Progenitor cell of endocrine pancreas (in vitro differentiated cells): ENCODE measurements around the gene ZNF33A. TPM values are rescaled to one million over a fixed set of nuclear protein-coding genes. Genes with fewer than 3 reads are reported as not detected.
A peak's percentile ranks its signal among the peaks of the same experiment; 100 is the strongest.

ENCODE experiments used
- DNase-seq: peaks from one replicate; pipeline ENCODE4 v3.0.0; 2021; ENCODE audit warnings: low spot score; ENCODE audit not compliant: unreplicated experiment
- H3K27ac Mint-ChIP-seq: 2 replicates; pipeline ENCODE4 v1.8.0; 2021; ENCODE audit warnings: mild to moderate bottlenecking, moderate library complexity, mixed read lengths
- H3K27me3 Mint-ChIP-seq: 2 replicates; pipeline ENCODE4 v1.8.0; 2021; ENCODE audit warnings: mixed read lengths
- H3K36me3 Mint-ChIP-seq: 2 replicates; pipeline ENCODE4 v1.8.0; 2022; ENCODE audit warnings: mixed read lengths; ENCODE audit not compliant: insufficient read depth
- H3K4me1 Mint-ChIP-seq: 2 replicates; pipeline ENCODE4 v1.8.0; 2021; ENCODE audit warnings: low read depth, mixed read lengths
- H3K4me3 Mint-ChIP-seq: 2 replicates; pipeline ENCODE4 v1.8.0; 2021; ENCODE audit warnings: low read depth, mild to moderate bottlenecking, moderate library complexity, mixed read lengths
- H3K9me3 Mint-ChIP-seq: 2 replicates; pipeline ENCODE4 v1.8.0; 2021; ENCODE audit warnings: low read depth, mixed read lengths
- CTCF ChIP-seq: fragments of 200-600 bp; sonication (generic); IDR thresholded peaks from one replicate; pipeline ENCODE4 v1.5.0; 2021; ENCODE audit warnings: antibody characterized with exemption, mild to moderate bottlenecking; ENCODE audit not compliant: unreplicated experiment
- total RNA-seq: library from RNA; stranded (reverse); gene quantifications from 2 replicates; pipeline ENCODE4 v1.2.1, GENCODE V29; 2021

Gene ZNF33A
- total RNA-seq, 1 donor from 2014 or later = 54.8 TPM

- Mint-ChIP-seq H3K9me3 (peaks cover 32% of the 10 kb centered on the region), H3K4me1 (peaks cover 8% of the 10 kb centered on the region), H3K4me3 (peak overlapping the region; percentile 79), H3K36me3 (peaks cover 50% of the 10 kb centered on the region), H3K27ac (peak overlapping the region; percentile 96), H3K27me3 (no peaks in the 10 kb centered on the region)
- no peak for DNase-seq
- TF ChIP-seq CTCF = no peak
Measured at GRCh38 chr10:38094927-38095574, 84.6 kb downstream of the ZNF33A start.

GRCh38 chr10:38102880-38103279 lies 92.4 kb downstream of the ZNF33A start:
- Mint-ChIP-seq H3K9me3 (peaks cover 78% of the 10 kb centered on the region), H3K27ac (no peak overlapping the region), H3K4me3 (no peak overlapping the region), H3K36me3 (peaks cover 95% of the 10 kb centered on the region), H3K27me3 (no peaks in the 10 kb centered on the region), H3K4me1 (no peaks in the 10 kb centered on the region)
- DNase-seq = no peak
- TF ChIP-seq CTCF = no peak

GRCh38 chr10:38103756-38104155 lies 93.3 kb downstream of the ZNF33A start:
- Mint-ChIP-seq H3K9me3 (peaks cover 78% of the 10 kb centered on the region), H3K36me3 (peaks cover 94% of the 10 kb centered on the region), H3K4me1 (no peaks in the 10 kb centered on the region), H3K27ac (no peak overlapping the region), H3K4me3 (no peak overlapping the region), H3K27me3 (no peaks in the 10 kb centered on the region)
- TF ChIP-seq CTCF = no peak
- DNase-seq = no peak

GRCh38 chr10:38112159-38112558 lies 101.7 kb downstream of the ZNF33A start:
- Mint-ChIP-seq H3K27me3 (no peaks in the 10 kb centered on the region), H3K9me3 (peaks cover 65% of the 10 kb centered on the region), H3K27ac (no peak overlapping the region), H3K36me3 (peaks cover 67% of the 10 kb centered on the region), H3K4me1 (no peaks in the 10 kb centered on the region), H3K4me3 (no peak overlapping the region)
- no peak for TF ChIP-seq CTCF
- no peak for DNase-seq

Other genes with a start within 250 kb of the ZNF33A start
- gene ZNF248, start 153.1 kb upstream of the ZNF33A start, total RNA-seq = 12.9 and 15.4 TPM in 2 replicates
- gene ZNF25, start 34.0 kb upstream of the ZNF33A start, total RNA-seq = 2.6 and 2.9 TPM in 2 replicates
- gene ZNF37A, start 83.7 kb downstream of the ZNF33A start, total RNA-seq = 18.8 and 21.6 TPM in 2 replicates